K562 (cell line): Measurements from ENCODE around the gene PRKRIP1. TPM values are rescaled to one million over a fixed set of nuclear protein-coding genes. Genes with fewer than 3 reads are reported as not detected.

Experiments used
- ATAC-seq: fragments of 200-7000 bp; cut with Tn5 transposase; 3 replicates; pipeline ENCODE4 v1.9.1; 2020; ENCODE audit warnings: moderate library complexity
- BruUV-seq: library from RNA; stranded (reverse); fragments of 400-500 nt; replicated peaks from 2 replicates; lab custom pipeline; 2021; lab: Mats Ljungman, UMichigan
- CTCF ChIA-PET: fragments of 300-600 bp; formaldehyde crosslinking; extraction: SDS; loops from one replicate; lab custom pipeline; 2021; ENCODE audit warnings: low intra/inter-chr PET ratio; lab: Yijun Ruan, JAX
- POLR2A ChIA-PET: fragments of 300-600, 350-650 bp; sonication (Branson Sonifier 250); formaldehyde crosslinking; extraction: SDS; loops from one replicate; lab custom pipeline; 2021; ENCODE audit warnings: antibody characterized with exemption, inconsistent platforms; lab: Yijun Ruan, JAX
- DNase-seq, 4 experiments: peaks; one replicate each; pipeline versions ENCODE4 v3.0.0 to v3.0.0-alpha.2; 2011 to 2018; ENCODE audit warnings: low spot score in 3 of 4, mixed read lengths in 3 of 4; ENCODE audit errors: extremely low read depth in 1 of 4
- FAIRE-seq: peaks from 2 replicates; lab custom pipeline; 2011; peaks lifted over from hg19 to GRCh38; lab: Jason Lieb, UNC
- H2AFZ ChIP-seq: 2 replicates; pipeline ENCODE4 v1.6.0; 2011; ENCODE audit warnings: low read depth, low read length, control low read depth, inconsistent platforms
- H3K27ac ChIP-seq: fragments of 200-600 bp; 3 replicates; pipeline ENCODE4 v1.8.0; 2011; ENCODE audit warnings: low read depth, mild to moderate bottlenecking, control low read depth, inconsistent platforms, low read length, moderate library complexity, mixed read lengths; ENCODE audit errors: extremely low read depth
- H3K27me3 ChIP-seq, 2 experiments: fragments of 300-600 bp in 1 of 2; 2 replicates in 1 of 2; 3 replicates in 1 of 2; pipeline versions ENCODE4 v1.6.0 to v1.8.0; 2011; ENCODE audit warnings: inconsistent platforms in 2 of 2, low read length in 2 of 2, mild to moderate bottlenecking in 1 of 2, mixed read lengths in 1 of 2, moderate library complexity in 1 of 2; ENCODE audit not compliant: control insufficient read depth in 2 of 2, insufficient read depth in 2 of 2
- H3K36me3 ChIP-seq: fragments of 300-600 bp; 3 replicates; pipeline ENCODE4 v1.8.0; 2011; ENCODE audit warnings: mild to moderate bottlenecking, low read length, inconsistent platforms; ENCODE audit not compliant: control insufficient read depth, insufficient read depth
- H3K4me1 ChIP-seq, 2 experiments: fragments of 200-600 bp in 1 of 2; replicated peaks in 1 of 2; 2 replicates in 1 of 2; 3 replicates in 1 of 2; pipeline versions ENCODE4 v1.5.1 to v1.8.0; 2011; ENCODE audit warnings: inconsistent platforms in 2 of 2, low read length in 2 of 2, mild to moderate bottlenecking in 1 of 2, mixed read lengths in 1 of 2, moderate library complexity in 1 of 2; ENCODE audit not compliant: control insufficient read depth in 2 of 2, insufficient read depth in 2 of 2
- H3K4me2 ChIP-seq: 2 replicates; pipeline ENCODE4 v1.6.1; 2011; ENCODE audit warnings: low read length, control low read depth, inconsistent platforms, mixed read lengths; ENCODE audit not compliant: insufficient read depth
- H3K4me3 ChIP-seq: fragments of 200-600 bp; sonication (generic), shearing (Covaris generic); 2 replicates; pipeline ENCODE4 v1.5.1; 2016; ENCODE audit warnings: control low read depth, inconsistent platforms
- H3K79me2 ChIP-seq: fragments of 200-600 bp; 3 replicates; pipeline ENCODE4 v1.8.0; 2011; ENCODE audit warnings: low read length, inconsistent platforms; ENCODE audit not compliant: control insufficient read depth, insufficient read depth
- H3K9ac ChIP-seq, 2 experiments: 2 replicates each; pipeline versions ENCODE4 v1.6.0 to v1.6.1; 2011; ENCODE audit warnings: low read depth in 2 of 2, low read length in 2 of 2, control low read depth in 1 of 2, inconsistent platforms in 1 of 2, mild to moderate bottlenecking in 1 of 2, mixed read lengths in 1 of 2; ENCODE audit not compliant: insufficient read depth in 1 of 2
- H3K9me1 ChIP-seq: one replicate; pipeline ENCODE4 v1.6.0; 2011; ENCODE audit warnings: inconsistent platforms, mild to moderate bottlenecking, low read length, moderate library complexity; ENCODE audit not compliant: control insufficient read depth, insufficient read depth
- H3K9me3 ChIP-seq: replicated peaks from 2 replicates; pipeline ENCODE4 v1.5.1; 2011; ENCODE audit warnings: low read depth, low read length, inconsistent platforms; ENCODE audit not compliant: control insufficient read depth, insufficient read depth
- H4K20me1 ChIP-seq: replicated peaks from 2 replicates; pipeline ENCODE4 v1.6.1; 2011; ENCODE audit warnings: low read length, inconsistent platforms, mixed read lengths; ENCODE audit not compliant: control insufficient read depth, insufficient read depth
- NBN ChIP-seq: fragments of 450-650 bp; IDR thresholded peaks from 2 replicates; pipeline ENCODE4 v1.6.1; 2016; ENCODE audit warnings: low read depth, mild to moderate bottlenecking
- POLR2AphosphoS2 ChIP-seq: IDR thresholded peaks from 2 replicates; pipeline ENCODE4 v1.6.1; 2012; ENCODE audit warnings: low read length, improper control_type of control experiment
- POLR2G ChIP-seq: fragments of 200-400 bp; formaldehyde crosslinking; IDR thresholded peaks from 2 replicates; pipeline ENCODE4 v1.6.1; 2017; ENCODE audit warnings: low read depth, mild to moderate bottlenecking, antibody characterized with exemption, low read length, moderate library complexity
- WGBS: fragments of 100-300 bp; shearing (Covaris generic); methylation state at CpG from one replicate; pipeline ENCODE4 v1.1.6; 2016; ENCODE audit warnings: low coverage, mixed read lengths; ENCODE audit not compliant: insufficient coverage; ENCODE audit errors: missing lambda C conversion rate; 5-methylcytosine and 5-hydroxymethylcytosine counted together
- in situ Hi-C: fragments of 300-500 bp; cut with MboI; formaldehyde crosslinking; loops from 4 replicates; pipeline ENCODE4 v1.15.0; 2018; ENCODE audit warnings: inconsistent platforms, mixed read lengths
- intact Hi-C: fragments of 100-400 bp; cut with micrococcal nuclease; formaldehyde crosslinking; loops from 2 replicates; pipeline ENCODE4 v1.14.2; 2022
- polyA plus RNA-seq, 8 experiments: library from polyadenylated mRNA; depleted of rRNA in 4 of 8; stranded (reverse) in 5 of 8; unstranded in 3 of 8; fragments of >200 nt; fragmentation: Nextera tagmentation in 2 of 8; fragmentation: Illumina TruSeq in 1 of 8; extraction: Ambion mirVana in 2 of 8; extraction: Trizol in 1 of 8; gene quantifications; 2 replicates each; pipeline versions ENCODE4 v1.2.1 to v1.2.3, GENCODE V29; 2011 to 2014; ENCODE audit warnings: inconsistent platforms in 1 of 8, missing spikeins in 1 of 8
- total RNA-seq, 7 experiments: library from RNA; depleted of rRNA in 6 of 7; stranded (reverse); fragments of >200 nt in 6 of 7; fragmentation: Illumina TruSeq in 2 of 7; extraction: Trizol in 2 of 7; gene quantifications; 2 replicates each; pipeline versions ENCODE4 v1.2.1 to v1.2.3, GENCODE V29; 2011 to 2021; ENCODE audit warnings: low replicate concordance in 1 of 7
- TF ChIP-seq, protein P1 (sequence below): fragments of 250-450 bp; sonication (Bioruptor Pico); IDR thresholded peaks from 2 replicates; pipeline ENCODE4 v1.9.0; 2021; ENCODE audit warnings: mild to moderate bottlenecking, inconsistent platforms
- TF ChIP-seq, protein P2 (sequence below): fragments of 450-650 bp; IDR thresholded peaks from 2 replicates; pipeline ENCODE4 v1.6.1; 2018; ENCODE audit not compliant: partially characterized antibody

PRKRIP1 gene
- total and polyA plus RNA-seq, 9 of the 15 experiments (the other 6 are each of a cell fraction or from before 2014, with no cell fraction given), result 14.9 to 52.1 (median 19.8) TPM

DNA sequence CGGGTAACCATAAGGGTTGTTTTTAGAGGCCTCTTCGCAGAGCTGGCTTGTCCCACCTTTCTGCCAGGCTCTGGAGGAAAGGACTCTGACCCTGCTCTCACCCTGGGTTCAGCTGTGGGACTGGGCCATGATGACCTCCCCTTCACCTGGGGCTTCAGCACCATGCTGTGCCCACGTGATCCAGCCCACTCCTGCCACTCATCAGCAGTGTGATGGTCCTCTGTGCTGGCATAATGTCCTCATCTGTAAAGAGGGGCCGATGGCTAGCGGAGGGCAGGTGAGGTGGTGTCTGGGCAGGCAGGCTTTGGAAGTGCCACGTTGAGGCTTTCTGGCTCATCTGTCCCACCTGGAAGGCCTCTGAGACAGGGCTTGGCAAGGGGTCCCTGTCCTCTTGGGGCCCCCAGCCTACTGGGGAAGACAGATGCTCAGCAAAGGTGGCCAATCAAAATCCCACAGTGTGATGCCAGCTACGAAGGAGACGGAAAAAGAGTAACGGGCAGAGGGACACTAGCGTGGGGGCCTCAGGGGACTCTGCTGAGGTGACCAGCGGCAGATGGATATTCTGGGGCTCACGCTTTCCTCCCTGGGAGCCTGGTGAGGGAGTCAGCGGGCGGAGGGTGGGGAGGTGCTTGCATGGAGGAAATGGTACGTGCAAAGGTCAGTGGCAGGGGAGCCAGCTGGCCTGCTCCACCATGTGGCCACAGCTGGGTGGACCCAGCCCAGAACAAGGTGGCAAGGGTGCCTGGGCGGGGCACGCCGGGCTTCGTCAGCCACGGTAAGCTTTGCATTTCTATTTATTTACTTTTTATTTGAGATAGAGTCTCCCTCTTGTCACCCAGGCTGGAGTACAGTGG, 74.0 kb downstream of the PRKRIP1 start:
- Histone ChIP-seq H3K27ac (no peak overlapping the region), H3K79me2 (peaks cover 10% of the 10 kb centered on the region), H4K20me1 (peaks cover 3% of the 10 kb centered on the region; the same call in 1 of the 2 replicates), H3K4me2 (no peak overlapping the region), H3K9ac (no peak overlapping the region; a peak in 1 of 4 replicates), H3K9me1 (peaks cover 5% of the 10 kb centered on the region), H3K9me3 (no peaks in the 10 kb centered on the region), H3K4me1 (peaks cover 8 to 62% of the 10 kb centered on the region in 2 experiments; a peak in 3 of 5 replicates), H3K27me3 (no peaks in the 10 kb centered on the region), H3K36me3 (peaks cover 72% of the 10 kb centered on the region; the same call in 2 of the 3 replicates), H3K4me3 (no peak overlapping the region), H2AFZ (no peak overlapping the region)
- ATAC-seq (no peak), FAIRE-seq (no peak), DNase-seq (no peak)
- ChIA-PET POLR2A (interaction anchor here (0.6 to 1.4 kb wide), 3 partner anchors 8 to 84 kb away, joined by 3 read pairs; no protein-coding TSS in a partner anchor), CTCF (no interaction called here)
- in situ Hi-C loops, result loop anchor here (25.0 kb wide), 2 partner anchors 92 to 192 kb away; partner anchors contain the start of genes POLR2J2, POLR2J3, SPDYE2 and SPDYE2B
- WGBS, result 77% methylated on average over 20 of the region's 20 CpGs
- TF ChIP-seq, protein P1, sequence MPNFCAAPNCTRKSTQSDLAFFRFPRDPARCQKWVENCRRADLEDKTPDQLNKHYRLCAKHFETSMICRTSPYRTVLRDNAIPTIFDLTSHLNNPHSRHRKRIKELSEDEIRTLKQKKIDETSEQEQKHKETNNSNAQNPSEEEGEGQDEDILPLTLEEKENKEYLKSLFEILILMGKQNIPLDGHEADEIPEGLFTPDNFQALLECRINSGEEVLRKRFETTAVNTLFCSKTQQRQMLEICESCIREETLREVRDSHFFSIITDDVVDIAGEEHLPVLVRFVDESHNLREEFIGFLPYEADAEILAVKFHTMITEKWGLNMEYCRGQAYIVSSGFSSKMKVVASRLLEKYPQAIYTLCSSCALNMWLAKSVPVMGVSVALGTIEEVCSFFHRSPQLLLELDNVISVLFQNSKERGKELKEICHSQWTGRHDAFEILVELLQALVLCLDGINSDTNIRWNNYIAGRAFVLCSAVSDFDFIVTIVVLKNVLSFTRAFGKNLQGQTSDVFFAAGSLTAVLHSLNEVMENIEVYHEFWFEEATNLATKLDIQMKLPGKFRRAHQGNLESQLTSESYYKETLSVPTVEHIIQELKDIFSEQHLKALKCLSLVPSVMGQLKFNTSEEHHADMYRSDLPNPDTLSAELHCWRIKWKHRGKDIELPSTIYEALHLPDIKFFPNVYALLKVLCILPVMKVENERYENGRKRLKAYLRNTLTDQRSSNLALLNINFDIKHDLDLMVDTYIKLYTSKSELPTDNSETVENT (CRISPR knock-in tag), result 0 out of 2 replicates have a peak, but pooled peaks have one; percentile 26
- TF ChIP-seq, protein P2, sequence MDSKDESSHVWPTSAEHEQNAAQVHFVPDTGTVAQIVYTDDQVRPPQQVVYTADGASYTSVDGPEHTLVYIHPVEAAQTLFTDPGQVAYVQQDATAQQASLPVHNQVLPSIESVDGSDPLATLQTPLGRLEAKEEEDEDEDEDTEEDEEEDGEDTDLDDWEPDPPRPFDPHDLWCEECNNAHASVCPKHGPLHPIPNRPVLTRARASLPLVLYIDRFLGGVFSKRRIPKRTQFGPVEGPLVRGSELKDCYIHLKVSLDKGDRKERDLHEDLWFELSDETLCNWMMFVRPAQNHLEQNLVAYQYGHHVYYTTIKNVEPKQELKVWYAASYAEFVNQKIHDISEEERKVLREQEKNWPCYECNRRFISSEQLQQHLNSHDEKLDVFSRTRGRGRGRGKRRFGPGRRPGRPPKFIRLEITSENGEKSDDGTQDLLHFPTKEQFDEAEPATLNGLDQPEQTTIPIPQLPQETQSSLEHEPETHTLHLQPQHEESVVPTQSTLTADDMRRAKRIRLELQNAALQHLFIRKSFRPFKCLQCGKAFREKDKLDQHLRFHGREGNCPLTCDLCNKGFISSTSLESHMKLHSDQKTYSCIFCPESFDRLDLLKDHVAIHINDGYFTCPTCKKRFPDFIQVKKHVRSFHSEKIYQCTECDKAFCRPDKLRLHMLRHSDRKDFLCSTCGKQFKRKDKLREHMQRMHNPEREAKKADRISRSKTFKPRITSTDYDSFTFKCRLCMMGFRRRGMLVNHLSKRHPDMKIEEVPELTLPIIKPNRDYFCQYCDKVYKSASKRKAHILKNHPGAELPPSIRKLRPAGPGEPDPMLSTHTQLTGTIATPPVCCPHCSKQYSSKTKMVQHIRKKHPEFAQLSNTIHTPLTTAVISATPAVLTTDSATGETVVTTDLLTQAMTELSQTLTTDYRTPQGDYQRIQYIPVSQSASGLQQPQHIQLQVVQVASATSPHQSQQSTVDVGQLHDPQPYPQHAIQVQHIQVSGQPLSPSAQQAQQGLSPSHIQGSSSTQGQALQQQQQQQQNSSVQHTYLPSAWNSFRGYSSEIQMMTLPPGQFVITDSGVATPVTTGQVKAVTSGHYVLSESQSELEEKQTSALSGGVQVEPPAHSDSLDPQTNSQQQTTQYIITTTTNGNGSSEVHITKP, result peak; percentile 45
- peak; percentile 58; the same call in 1 of the 2 replicates for TF ChIP-seq POLR2AphosphoS2
- no peak for TF ChIP-seq NBN
- TF ChIP-seq POLR2G, result peak; percentile 67
- intact Hi-C loops, result no loop called here
- BruUV-seq, result no TSS peak
